ENCODE data around the gene KRTAP10-1. TPM values are rescaled to one million over a fixed set of nuclear protein-coding genes. Genes with fewer than 3 reads are reported as not detected.

Gene KRTAP10-1
- total RNA-seq, 4 donors from 2014 or later: not detected

DNA sequence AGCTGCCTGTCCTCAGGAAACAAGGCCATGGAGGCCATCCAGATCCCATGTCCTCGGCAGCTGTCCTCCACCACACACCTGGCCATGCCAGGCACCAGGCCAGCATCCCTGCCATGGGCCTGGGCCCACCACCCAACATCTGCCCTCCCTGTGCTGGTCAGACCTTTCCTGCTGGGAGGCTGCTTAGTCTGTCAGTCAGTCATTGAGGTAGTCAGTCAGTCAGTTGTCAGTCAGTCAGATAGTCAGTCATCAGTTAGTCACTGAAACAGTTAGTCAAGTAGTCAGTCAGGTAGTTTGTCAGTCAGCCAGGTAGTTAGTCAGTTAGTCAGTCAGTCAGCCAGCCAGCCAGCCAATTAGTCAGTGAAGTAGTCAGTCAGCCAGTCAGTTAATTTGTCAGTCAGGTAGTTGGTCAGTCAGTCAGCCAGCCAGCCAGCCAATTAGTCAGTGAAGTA, 17.2 kb downstream of the KRTAP10-1 start:
- no peak overlapping the region for H3K4me3 ChIP-seq
- H3K27ac ChIP-seq: no peak overlapping the region
- H3K36me3 ChIP-seq: no peaks in the 10 kb centered on the region
- no peaks in the 10 kb centered on the region for H3K9me3 ChIP-seq
- intact Hi-C loops (cut with DNase I; ENCODE audit: low total_unique reads): no loop called here
- H3K27me3 ChIP-seq: no peaks in the 10 kb centered on the region
- TF ChIP-seq, protein P1, sequence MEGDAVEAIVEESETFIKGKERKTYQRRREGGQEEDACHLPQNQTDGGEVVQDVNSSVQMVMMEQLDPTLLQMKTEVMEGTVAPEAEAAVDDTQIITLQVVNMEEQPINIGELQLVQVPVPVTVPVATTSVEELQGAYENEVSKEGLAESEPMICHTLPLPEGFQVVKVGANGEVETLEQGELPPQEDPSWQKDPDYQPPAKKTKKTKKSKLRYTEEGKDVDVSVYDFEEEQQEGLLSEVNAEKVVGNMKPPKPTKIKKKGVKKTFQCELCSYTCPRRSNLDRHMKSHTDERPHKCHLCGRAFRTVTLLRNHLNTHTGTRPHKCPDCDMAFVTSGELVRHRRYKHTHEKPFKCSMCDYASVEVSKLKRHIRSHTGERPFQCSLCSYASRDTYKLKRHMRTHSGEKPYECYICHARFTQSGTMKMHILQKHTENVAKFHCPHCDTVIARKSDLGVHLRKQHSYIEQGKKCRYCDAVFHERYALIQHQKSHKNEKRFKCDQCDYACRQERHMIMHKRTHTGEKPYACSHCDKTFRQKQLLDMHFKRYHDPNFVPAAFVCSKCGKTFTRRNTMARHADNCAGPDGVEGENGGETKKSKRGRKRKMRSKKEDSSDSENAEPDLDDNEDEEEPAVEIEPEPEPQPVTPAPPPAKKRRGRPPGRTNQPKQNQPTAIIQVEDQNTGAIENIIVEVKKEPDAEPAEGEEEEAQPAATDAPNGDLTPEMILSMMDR (IDR thresholded peaks at IDR 0.05): no peak
- no peak for TF ChIP-seq POLR2A (IDR thresholded peaks at IDR 0.05)
- DNase-seq: peak in 1 of 2 donors; percentile 2
- no peaks in the 10 kb centered on the region for H3K4me1 ChIP-seq

DNA sequence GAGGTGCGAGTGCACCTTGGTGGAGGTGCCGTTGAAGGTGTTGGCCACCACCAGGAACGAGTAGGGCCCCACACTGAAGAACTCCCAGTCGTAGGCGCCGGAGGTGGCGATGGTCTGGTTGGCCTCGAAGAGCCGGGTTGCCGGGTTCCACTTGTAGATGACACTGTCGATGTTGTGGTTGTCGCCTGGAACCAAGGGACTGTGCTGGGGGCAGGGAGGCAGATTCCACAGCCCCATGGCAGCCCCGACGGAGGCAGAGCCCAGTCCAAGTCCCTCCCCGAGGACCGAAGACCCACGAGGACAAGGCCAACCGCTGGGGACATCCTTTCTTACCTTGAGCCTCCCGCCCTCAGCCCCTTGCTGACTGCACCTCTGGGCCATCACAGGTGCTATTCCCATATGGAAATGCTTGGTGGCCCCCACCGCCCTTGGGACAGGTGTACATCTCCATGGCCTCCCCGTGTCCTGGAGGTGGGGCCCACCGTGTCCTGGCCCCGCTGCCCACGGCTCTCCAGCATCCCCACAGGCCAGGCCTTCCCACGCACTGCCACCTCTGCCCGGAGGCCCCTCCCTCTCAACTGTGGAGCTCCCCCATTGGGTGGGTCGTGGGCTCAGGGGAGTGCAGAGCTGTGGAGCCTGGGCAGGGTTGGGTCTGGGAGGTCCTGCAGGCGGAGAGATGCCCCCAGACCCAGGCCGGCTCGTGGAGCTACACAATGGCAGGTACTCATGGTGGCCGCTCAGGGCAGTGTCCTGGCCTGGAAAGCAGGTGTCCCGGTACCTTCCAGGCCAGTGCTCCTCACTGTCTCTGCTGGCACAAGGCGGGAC, 17.9 kb downstream of the KRTAP10-1 start:
- Histone ChIP-seq H3K4me3 (no peak overlapping the region), H3K4me1 (no peaks in the 10 kb centered on the region), H3K27ac (no peak overlapping the region), H3K27me3 (no peaks in the 10 kb centered on the region), H3K36me3 (no peaks in the 10 kb centered on the region), H3K9me3 (no peaks in the 10 kb centered on the region)
- TF ChIP-seq POLR2A (IDR thresholded peaks at IDR 0.05): no peak
- TF ChIP-seq, protein P1 (IDR thresholded peaks at IDR 0.05): no peak
- peak; percentile 9 to 11 for DNase-seq
- intact Hi-C loops (cut with DNase I; ENCODE audit: low total_unique reads): no loop called here

DNA sequence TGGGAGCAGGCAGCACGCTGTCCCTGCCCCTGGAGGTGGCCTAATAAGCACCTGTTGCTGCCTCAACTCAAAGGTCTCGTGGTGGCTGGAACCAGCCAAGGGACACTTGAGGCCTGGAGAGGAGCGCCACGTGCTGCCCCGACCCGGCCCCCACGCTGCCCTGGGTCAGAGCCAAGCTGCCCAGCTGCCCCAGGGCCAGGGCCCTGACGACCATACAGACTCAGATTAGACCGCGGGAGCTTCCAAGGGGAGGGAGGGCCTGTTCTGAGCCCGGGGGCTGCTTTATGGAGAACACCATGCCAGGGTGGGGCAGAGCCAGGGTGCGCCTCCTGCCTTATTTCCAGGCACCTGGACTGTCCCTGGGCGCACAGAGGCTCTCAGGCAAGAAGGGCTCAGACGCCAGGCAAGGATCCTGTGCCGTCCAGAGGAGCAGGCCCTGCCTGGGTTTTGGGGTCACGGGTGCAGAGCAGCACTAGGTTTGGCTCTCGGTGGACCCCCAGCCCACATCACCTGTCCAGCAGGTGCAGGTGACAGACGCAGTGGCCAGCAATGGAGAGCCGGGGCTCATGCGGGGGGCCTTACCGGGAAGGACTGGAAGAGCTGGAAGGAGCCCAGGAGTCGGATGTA, 18.6 kb downstream of the KRTAP10-1 start:
- intact Hi-C loops (cut with DNase I; ENCODE audit: low total_unique reads): no loop called here
- no peaks in the 10 kb centered on the region for H3K36me3 ChIP-seq
- TF ChIP-seq POLR2A (IDR thresholded peaks at IDR 0.05): no peak
- TF ChIP-seq, protein P1 (IDR thresholded peaks at IDR 0.05): no peak
- H3K27ac ChIP-seq: no peak overlapping the region
- no peaks in the 10 kb centered on the region for H3K9me3 ChIP-seq
- H3K27me3 ChIP-seq: no peaks in the 10 kb centered on the region
- peak in 1 of 2 donors; percentile 6 for DNase-seq
- no peaks in the 10 kb centered on the region for H3K4me1 ChIP-seq
- H3K4me3 ChIP-seq: no peak overlapping the region

DNA sequence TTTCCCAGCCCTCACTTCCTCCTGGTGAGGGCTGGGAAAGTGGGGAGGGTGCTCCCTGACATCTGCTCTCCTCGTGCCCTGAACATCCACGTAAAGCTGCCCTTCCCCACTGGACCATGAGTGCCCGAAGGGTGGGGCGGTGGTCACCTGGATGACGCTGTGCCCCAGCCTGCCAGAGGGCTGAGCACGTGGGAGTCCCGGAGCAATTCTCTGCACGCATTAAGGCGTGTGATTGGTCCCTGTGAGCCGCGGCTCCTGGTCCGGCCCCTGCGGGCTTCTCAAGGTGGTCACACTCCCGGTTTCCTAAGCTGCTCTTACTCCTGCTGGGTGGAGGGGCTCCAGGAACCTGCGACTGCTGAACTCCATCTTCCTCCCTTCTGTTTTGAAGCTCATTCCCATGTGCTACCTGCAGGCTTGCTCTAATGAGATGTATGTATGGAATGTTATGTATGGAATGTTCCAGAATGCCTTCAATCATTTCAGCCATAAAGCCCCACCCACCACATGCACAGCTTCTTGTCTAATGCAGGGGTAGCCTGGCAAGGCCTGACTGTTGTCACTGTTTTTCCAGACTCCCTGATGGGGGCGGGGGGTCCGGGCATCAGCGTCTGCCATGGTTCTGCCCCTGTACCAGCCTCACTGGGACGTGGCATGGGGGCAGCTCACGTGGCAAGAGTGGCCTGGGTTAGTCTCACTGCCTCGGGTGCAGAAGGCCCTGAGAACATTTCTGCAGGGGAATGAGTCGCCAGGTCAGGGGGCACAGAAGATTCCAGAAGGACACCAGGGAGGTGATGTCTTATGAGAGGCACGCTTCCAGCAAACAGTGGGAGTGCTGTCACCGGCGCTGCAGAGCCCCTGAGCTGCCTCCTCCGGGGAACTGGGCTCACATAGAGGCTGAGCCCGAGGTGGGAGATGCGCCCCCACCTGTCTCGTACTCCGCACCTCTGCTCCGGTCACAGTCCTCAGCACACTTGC, 19.4 kb downstream of the KRTAP10-1 start:
- intact Hi-C loops (cut with DNase I; ENCODE audit: low total_unique reads): no loop called here
- Histone ChIP-seq H3K27ac (no peak overlapping the region), H3K9me3 (no peaks in the 10 kb centered on the region), H3K36me3 (no peaks in the 10 kb centered on the region), H3K4me1 (no peaks in the 10 kb centered on the region), H3K4me3 (no peak overlapping the region), H3K27me3 (no peaks in the 10 kb centered on the region)
- no peak for TF ChIP-seq POLR2A (IDR thresholded peaks at IDR 0.05)
- TF ChIP-seq, protein P1 (IDR thresholded peaks at IDR 0.05): no peak
- DNase-seq: no peak

Data from uterus (tissue), 4 donors.